Stimulated activated CD8-positive, alpha-beta memory T cell treated with anti-CD3 and anti-CD28 coated beads, Interleukin-12 subunit alpha, Interleukin-12 subunit beta, amount 100 ng/mL, for 1 hour (primary cell): Measurements from ENCODE around the gene BRD1.

ENCODE experiments used
- DNase-seq: peaks from one replicate; pipeline ENCODE4 v3.0.0-alpha.2; 2020; ENCODE audit warnings: low read depth

BRD1 gene

GRCh38 chr22:49751966-49752597 lies 75.6 kb downstream of the BRD1 start:
- DNase-seq: no peak

GRCh38 chr22:49751318-49751965 lies 76.2 kb downstream of the BRD1 start:
- no peak for DNase-seq

- no peak for DNase-seq
These were observed 77.7 kb downstream of the BRD1 start for GRCh38 chr22:49749885-49750510.

- no peak for DNase-seq
These were observed 78.4 kb downstream of the BRD1 start for GRCh38 chr22:49749227-49749626.

- DNase-seq: no peak
These were observed 79.2 kb downstream of the BRD1 start for GRCh38 chr22:49748514-49748913.

GRCh38 chr22:49747716-49748115 lies 80.0 kb downstream of the BRD1 start:
- DNase-seq: no peak

GRCh38 chr22:49747130-49747529 lies 80.5 kb downstream of the BRD1 start:
- DNase-seq: no peak

- no peak for DNase-seq
These were observed 81.6 kb downstream of the BRD1 start for GRCh38 chr22:49746065-49746464.

GRCh38 chr22:49740242-49740641 lies 87.4 kb downstream of the BRD1 start:
- DNase-seq: no peak

GRCh38 chr22:49739138-49739537 lies 88.5 kb downstream of the BRD1 start:
- DNase-seq: no peak

- no peak for DNase-seq
These were observed 89.1 kb downstream of the BRD1 start for GRCh38 chr22:49738566-49738965.

GRCh38 chr22:49738006-49738405 lies 89.7 kb downstream of the BRD1 start:
- no peak for DNase-seq

GRCh38 chr22:49737101-49737551 lies 90.5 kb downstream of the BRD1 start:
- no peak for DNase-seq

- DNase-seq: no peak
These were observed 91.1 kb downstream of the BRD1 start for GRCh38 chr22:49736538-49736937.

GRCh38 chr22:49735901-49736421 lies 91.7 kb downstream of the BRD1 start:
- no peak for DNase-seq

- DNase-seq: no peak
These were observed 92.2 kb downstream of the BRD1 start for GRCh38 chr22:49735411-49735900.

- DNase-seq: no peak
These were observed 92.8 kb downstream of the BRD1 start for GRCh38 chr22:49734882-49735281.

GRCh38 chr22:49734390-49734789 lies 93.3 kb downstream of the BRD1 start:
- no peak for DNase-seq

GRCh38 chr22:49733631-49734030 lies 94.0 kb downstream of the BRD1 start:
- no peak for DNase-seq

GRCh38 chr22:49730656-49731055 lies 97.0 kb downstream of the BRD1 start:
- no peak for DNase-seq

GRCh38 chr22:49728570-49729271 lies 99.0 kb downstream of the BRD1 start:
- no peak for DNase-seq

GRCh38 chr22:49727881-49728569 lies 99.6 kb downstream of the BRD1 start:
- DNase-seq: no peak
